GM12878 (cell line): Measurements from ENCODE around the gene STXBP1. TPM values are rescaled to one million over a fixed set of nuclear protein-coding genes. Genes with fewer than 3 reads are reported as not detected.

Experiments
- ATAC-seq: fragments of 200-7000 bp; cut with Tn5 transposase; 3 replicates; pipeline ENCODE4 v1.9.1; 2020; ENCODE audit warnings: mild to moderate bottlenecking, moderate library complexity
- BruUV-seq: library from RNA; stranded (reverse); fragments of 400-500 nt; replicated peaks from 2 replicates; lab custom pipeline; 2021; lab: Mats Ljungman, UMichigan
- CTCF ChIA-PET: fragments of 300-600 bp; sonication (Branson Sonifier 250); formaldehyde crosslinking; extraction: SDS; loops from one replicate; lab custom pipeline; 2021; ENCODE audit warnings: inconsistent platforms; lab: Yijun Ruan, JAX
- POLR2A ChIA-PET: fragments of 350-600 bp; formaldehyde crosslinking; extraction: SDS; loops from one replicate; lab custom pipeline; 2021; ENCODE audit warnings: inconsistent platforms; lab: Charles Lee
- RAD21 ChIA-PET: fragments of 300-600 bp; sonication (Branson Sonifier 250); formaldehyde crosslinking; loops from one replicate; lab custom pipeline; 2023; ENCODE audit warnings: antibody characterized with exemption; ENCODE audit not compliant: unreplicated experiment; lab: Charles Lee
- SMC1A ChIA-PET: fragments of 300-600 bp; sonication (Branson Sonifier 250); formaldehyde crosslinking; loops from one replicate; lab custom pipeline; 2023; ENCODE audit not compliant: unreplicated experiment, uncharacterized antibody; lab: Charles Lee
- DNase-seq: peaks from one replicate; pipeline ENCODE4 v3.0.0-alpha.2; 2011; ENCODE audit warnings: low read depth, low spot score
- FAIRE-seq: peaks from 3 replicates; lab custom pipeline; 2011; peaks lifted over from hg19 to GRCh38; lab: Jason Lieb, UNC
- H2AFZ ChIP-seq: 2 replicates; pipeline ENCODE4 v1.6.0; 2011; ENCODE audit warnings: low read depth, low read length, control low read depth; ENCODE audit not compliant: control insufficient read depth
- H3K27ac ChIP-seq: 2 replicates; pipeline ENCODE4 v1.5.1; 2011; ENCODE audit warnings: control low read depth; ENCODE audit not compliant: control insufficient read depth, insufficient read depth
- H3K27me3 ChIP-seq, 2 experiments: replicated peaks in 1 of 2; 2 replicates each; pipeline versions ENCODE4 v1.6.0 to v1.6.1; 2011; ENCODE audit warnings: low read length in 1 of 2; ENCODE audit not compliant: control insufficient read depth in 2 of 2, insufficient read depth in 2 of 2
- H3K36me3 ChIP-seq, 2 experiments: 2 replicates each; pipeline ENCODE4 v1.5.1; 2011; ENCODE audit warnings: low read length in 1 of 2; ENCODE audit not compliant: control insufficient read depth in 2 of 2, insufficient read depth in 2 of 2
- H3K4me1 ChIP-seq: 2 replicates; pipeline ENCODE4 v1.6.1; 2011; ENCODE audit warnings: mild to moderate bottlenecking, low read length, moderate library complexity, mixed read lengths; ENCODE audit not compliant: control insufficient read depth, insufficient read depth
- H3K4me2 ChIP-seq: 2 replicates; pipeline ENCODE4 v1.6.0; 2011; ENCODE audit warnings: control low read depth; ENCODE audit not compliant: control insufficient read depth, insufficient read depth
- H3K4me3 ChIP-seq: fragments of 200-600 bp; sonication (generic); 2 replicates; pipeline ENCODE4 v1.5.1; 2016
- H3K79me2 ChIP-seq: 2 replicates; pipeline ENCODE4 v1.6.0; 2011; ENCODE audit warnings: low read length; ENCODE audit not compliant: control insufficient read depth, insufficient read depth
- H3K9ac ChIP-seq: 2 replicates; pipeline ENCODE4 v1.8.0; 2011; ENCODE audit warnings: low read length, control low read depth, mixed read lengths; ENCODE audit not compliant: control insufficient read depth, insufficient read depth
- H3K9me3 ChIP-seq: replicated peaks from 3 replicates; pipeline ENCODE4 v1.5.1; 2011; ENCODE audit warnings: mild to moderate bottlenecking, low read length; ENCODE audit not compliant: control insufficient read depth, insufficient read depth
- H4K20me1 ChIP-seq: 2 replicates; pipeline ENCODE4 v1.6.0; 2011; ENCODE audit not compliant: control insufficient read depth, insufficient read depth
- ASH2L ChIP-seq: fragments of 300-600, 200-600 bp; sonication (generic); IDR thresholded peaks from 2 replicates; pipeline ENCODE4 v1.6.1; 2017; ENCODE audit warnings: low read depth, mild to moderate bottlenecking, borderline replicate concordance
- BCL3 ChIP-seq: IDR thresholded peaks from 2 replicates; pipeline ENCODE4 v1.6.1; 2011; ENCODE audit warnings: borderline replicate concordance, low read depth, mild to moderate bottlenecking, moderate library complexity, low read length; ENCODE audit not compliant: insufficient read depth, poor library complexity, severe bottlenecking
- BMI1 ChIP-seq: fragments of 450-650 bp; IDR thresholded peaks from 2 replicates; pipeline ENCODE4 v1.6.1; 2016; ENCODE audit warnings: mild to moderate bottlenecking, moderate library complexity, borderline replicate concordance
- CEBPB ChIP-seq, 2 experiments: fragments of 150-350 bp in 1 of 2; IDR thresholded peaks; 2 replicates each; pipeline ENCODE4 v1.6.1; 2012 to 2014; ENCODE audit warnings: low read depth in 2 of 2, low read length in 2 of 2, borderline replicate concordance in 1 of 2, inconsistent platforms in 1 of 2
- CHD4 ChIP-seq: fragments of 200-600 bp; sonication (generic); IDR thresholded peaks from 2 replicates; pipeline ENCODE4 v1.6.1; 2016; ENCODE audit warnings: mild to moderate bottlenecking
- ELK1 ChIP-seq: IDR thresholded peaks from 2 replicates; pipeline ENCODE4 v1.6.1; 2012; ENCODE audit warnings: low read depth, low read length, improper control_type of control experiment
- IKZF1 ChIP-seq: fragments of 450-650 bp; conservative IDR thresholded peaks from 2 replicates; pipeline ENCODE4 v1.6.1; 2017; ENCODE audit warnings: antibody characterized with exemption, mild to moderate bottlenecking
- IKZF2 ChIP-seq, 2 experiments: fragments of 450-650 bp; IDR thresholded peaks; 2 replicates each; pipeline ENCODE4 v1.6.1; 2017; ENCODE audit warnings: mild to moderate bottlenecking in 2 of 2, moderate library complexity in 2 of 2
- LARP7 ChIP-seq: fragments of 450-650 bp; IDR thresholded peaks from 2 replicates; pipeline ENCODE4 v1.6.1; 2017; ENCODE audit warnings: mild to moderate bottlenecking
- POLR2AphosphoS2 ChIP-seq: IDR thresholded peaks from 2 replicates; pipeline ENCODE4 v1.6.1; 2011; ENCODE audit warnings: low read depth, mild to moderate bottlenecking, low read length, improper control_type of control experiment, moderate library complexity
- RFX5 ChIP-seq: IDR thresholded peaks from 2 replicates; pipeline ENCODE4 v1.6.1; 2011; ENCODE audit warnings: low read depth, low read length, improper control_type of control experiment
- ZNF24 ChIP-seq: fragments of 450-650 bp; IDR thresholded peaks from 2 replicates; pipeline ENCODE4 v1.6.1; 2017; ENCODE audit warnings: antibody characterized with exemption, mild to moderate bottlenecking
- WGBS: methylation state at CpG from one replicate; pipeline ENCODE4 v1.1.6; 2016; ENCODE audit warnings: low lambda C conversion rate; ENCODE audit not compliant: insufficient replicate concordance, insufficient coverage; ENCODE audit errors: missing lambda C conversion rate; 5-methylcytosine and 5-hydroxymethylcytosine counted together
- in situ Hi-C: fragments of 300-500 bp; cut with MboI; formaldehyde crosslinking; loops from 9 replicates; pipeline ENCODE4 v1.14.3; 2018; ENCODE audit warnings: mixed read lengths
- intact Hi-C: fragments of 100-400 bp; cut with micrococcal nuclease; formaldehyde crosslinking; loops from one replicate; pipeline ENCODE4 v1.14.2; 2022; ENCODE audit not compliant: unreplicated experiment
- polyA plus RNA-seq, 11 experiments: library from polyadenylated mRNA; depleted of rRNA in 4 of 11; unstranded in 6 of 11; stranded (reverse) in 5 of 11; fragments of >200 nt; fragmentation: Nextera tagmentation in 4 of 11; fragmentation: Illumina TruSeq in 1 of 11; extraction: Ambion mirVana in 4 of 11; extraction: Trizol in 1 of 11; gene quantifications; 1 replicate in 1 of 11; 2 replicates in 10 of 11; pipeline versions ENCODE4 v1.2.1 to v1.2.3, GENCODE V29; 2011 to 2016; ENCODE audit warnings: inconsistent platforms in 2 of 11, missing spikeins in 2 of 11, low read depth in 1 of 11
- total RNA-seq, 4 experiments: library from RNA; depleted of rRNA in 3 of 4; stranded (reverse); fragments of >200 nt in 3 of 4; fragmentation: Illumina TruSeq in 1 of 4; extraction: Trizol in 1 of 4; gene quantifications; 2 replicates each; pipeline versions ENCODE4 v1.2.1 to v1.2.3, GENCODE V29; 2013 to 2021
- TF ChIP-seq, protein P1 (sequence below): fragments of 450-650 bp; formaldehyde crosslinking; IDR thresholded peaks from 2 replicates; pipeline ENCODE4 v1.4.0; 2020; ENCODE audit warnings: mild to moderate bottlenecking, moderate library complexity
- TF ChIP-seq, protein P2 (sequence below): IDR thresholded peaks from 2 replicates; pipeline ENCODE4 v1.6.1; 2012; ENCODE audit warnings: low read length, inconsistent platforms

The STXBP1 gene
- total and polyA plus RNA-seq, 10 of the 15 experiments (the other 5 are each of a cell fraction or from before 2014, with no cell fraction given): 0.08 to 0.85 (median 0.31) TPM; not detected in 3

DNA sequence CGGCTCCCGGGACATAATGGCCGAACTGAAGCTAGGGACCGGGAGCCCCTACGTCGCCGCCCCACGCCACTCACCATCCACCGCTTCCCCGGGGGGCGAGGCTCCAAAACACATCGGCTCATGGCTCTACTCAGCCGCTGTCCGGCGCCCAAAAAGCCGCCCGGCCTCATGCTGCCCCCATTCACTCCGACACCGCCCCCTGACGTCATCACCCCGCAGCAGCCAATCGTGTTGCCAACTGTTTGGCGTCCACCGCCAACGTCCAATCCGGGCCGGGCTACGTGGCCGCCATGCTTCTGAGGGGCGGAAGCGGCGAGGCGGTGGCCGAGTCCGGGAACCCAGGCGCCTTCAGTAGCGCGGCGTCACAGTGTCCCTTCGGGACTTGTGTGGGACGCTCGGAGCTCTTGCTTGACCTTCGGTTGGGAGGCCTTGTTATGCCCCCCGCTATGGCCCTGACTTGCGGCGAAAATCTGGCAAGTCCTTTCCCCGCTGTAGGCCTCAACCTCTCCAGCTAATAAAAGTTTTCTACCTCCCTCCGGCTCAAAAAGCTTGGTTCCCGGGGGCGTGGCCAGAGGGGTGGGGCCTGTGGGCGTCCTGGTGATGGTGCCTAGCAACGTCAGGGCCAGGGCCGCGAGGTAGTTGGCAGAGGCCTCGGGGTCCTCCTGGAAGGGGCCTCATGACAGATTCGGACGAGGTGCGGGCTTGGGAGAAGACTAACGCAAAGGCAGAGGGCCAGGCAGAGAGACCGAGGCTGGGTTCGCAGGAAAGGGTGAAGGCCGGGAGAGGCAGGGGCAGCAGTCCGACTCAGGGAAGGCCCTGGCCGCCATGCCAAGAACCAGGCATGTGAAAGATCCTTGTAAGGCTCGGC is 103.6 kb downstream of the STXBP1 start, which contains the start of the genes PTRH1 and TTC16:
Gene PTRH1, minus strand, starts transcription at position 194 of the 868 bp plus-strand sequence. Its CDS starts 24 bp downstream, at position 170.
Gene TTC16, plus strand, starts transcription at position 610 of the 868 bp plus-strand sequence. Its CDS starts 67 bp downstream, at position 677.
- ChIA-PET RAD21 (interaction anchor here (0.9 to 2.8 kb wide), 2 partner anchors 19 to 51 kb away, joined by 3 to 19 read pairs; partner anchors contain the start of gene TOR2A), SMC1A (interaction anchor here (0.6 to 1.5 kb wide), 6 partner anchors 9 to 205 kb away, joined by 3 to 6 read pairs (median 4); partner anchors contain the start of genes CFAP157 and TOR2A), POLR2A (interaction anchor here (1.9 kb wide), 1 partner anchor 10 kb away, joined by 8 read pairs; no protein-coding TSS in a partner anchor), CTCF (interaction anchor here (0.6 to 3.3 kb wide), 5 partner anchors 12 to 154 kb away, joined by 3 to 21 read pairs (median 4); partner anchors contain the start of genes STXBP1 and TOR2A)
- ATAC-seq: peak; percentile 98
- DNase-seq: peak; percentile 72
- Histone ChIP-seq H3K4me1 (peaks cover 6% of the 10 kb centered on the region; the same call in 1 of the 2 replicates), H3K27ac (no peak within 1 kb of the TSS; the same call in 1 of the 2 replicates), H3K27me3 (no peaks in the 10 kb centered on the region), H3K79me2 (no peaks in the 10 kb centered on the region), H3K4me2 (peak within 1 kb of the TSS; percentile 88), H3K9ac (peak within 1 kb of the TSS; percentile 69), H3K9me3 (no peaks in the 10 kb centered on the region), H3K36me3 (no peaks in the 10 kb centered on the region; a peak in 1 of 4 replicates), H4K20me1 (no peaks in the 10 kb centered on the region), H2AFZ (peak within 1 kb of the TSS; percentile 97), H3K4me3 (peak within 1 kb of the TSS; percentile 74)
- intact Hi-C loops (loop anchor here (5.0 kb wide), 1 partner anchor 202 kb away; the partner anchor contains the start of gene ST6GALNAC4), in situ Hi-C loops (no loop called here)
- WGBS: 2% methylated on average over 60 of the region's 65 CpGs
- BruUV-seq: no TSS peak
- peak; percentile 96 for FAIRE-seq
- 0 out of 2 replicates have a peak, but pooled peaks have one; percentile 29 for TF ChIP-seq POLR2AphosphoS2
- TF ChIP-seq, protein P1, sequence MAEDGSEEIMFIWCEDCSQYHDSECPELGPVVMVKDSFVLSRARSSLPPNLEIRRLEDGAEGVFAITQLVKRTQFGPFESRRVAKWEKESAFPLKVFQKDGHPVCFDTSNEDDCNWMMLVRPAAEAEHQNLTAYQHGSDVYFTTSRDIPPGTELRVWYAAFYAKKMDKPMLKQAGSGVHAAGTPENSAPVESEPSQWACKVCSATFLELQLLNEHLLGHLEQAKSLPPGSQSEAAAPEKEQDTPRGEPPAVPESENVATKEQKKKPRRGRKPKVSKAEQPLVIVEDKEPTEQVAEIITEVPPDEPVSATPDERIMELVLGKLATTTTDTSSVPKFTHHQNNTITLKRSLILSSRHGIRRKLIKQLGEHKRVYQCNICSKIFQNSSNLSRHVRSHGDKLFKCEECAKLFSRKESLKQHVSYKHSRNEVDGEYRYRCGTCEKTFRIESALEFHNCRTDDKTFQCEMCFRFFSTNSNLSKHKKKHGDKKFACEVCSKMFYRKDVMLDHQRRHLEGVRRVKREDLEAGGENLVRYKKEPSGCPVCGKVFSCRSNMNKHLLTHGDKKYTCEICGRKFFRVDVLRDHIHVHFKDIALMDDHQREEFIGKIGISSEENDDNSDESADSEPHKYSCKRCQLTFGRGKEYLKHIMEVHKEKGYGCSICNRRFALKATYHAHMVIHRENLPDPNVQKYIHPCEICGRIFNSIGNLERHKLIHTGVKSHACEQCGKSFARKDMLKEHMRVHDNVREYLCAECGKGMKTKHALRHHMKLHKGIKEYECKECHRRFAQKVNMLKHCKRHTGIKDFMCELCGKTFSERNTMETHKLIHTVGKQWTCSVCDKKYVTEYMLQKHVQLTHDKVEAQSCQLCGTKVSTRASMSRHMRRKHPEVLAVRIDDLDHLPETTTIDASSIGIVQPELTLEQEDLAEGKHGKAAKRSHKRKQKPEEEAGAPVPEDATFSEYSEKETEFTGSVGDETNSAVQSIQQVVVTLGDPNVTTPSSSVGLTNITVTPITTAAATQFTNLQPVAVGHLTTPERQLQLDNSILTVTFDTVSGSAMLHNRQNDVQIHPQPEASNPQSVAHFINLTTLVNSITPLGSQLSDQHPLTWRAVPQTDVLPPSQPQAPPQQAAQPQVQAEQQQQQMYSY (CRISPR knock-in tag): no peak
- TF ChIP-seq ASH2L: no peak
- TF ChIP-seq LARP7: 0 out of 2 replicates have a peak, but pooled peaks have one; percentile 39
- no peak for TF ChIP-seq CEBPB (IDR thresholded peaks at IDR 0.05; ENCODE audit: borderline replicate concordance in 1 of 2, low read depth in 2 of 2, low read length in 2 of 2)
- TF ChIP-seq BCL3: no peak
- TF ChIP-seq ZNF24: no peak
- no peak for TF ChIP-seq IKZF2 (IDR thresholded peaks at IDR 0.05)
- TF ChIP-seq RFX5: peak; percentile 79
- no peak for TF ChIP-seq ELK1
- no peak for TF ChIP-seq CHD4
- TF ChIP-seq IKZF1: peak; percentile 79
- peak; percentile 49; the same call in 1 of the 2 replicates for TF ChIP-seq BMI1
- TF ChIP-seq, protein P2, sequence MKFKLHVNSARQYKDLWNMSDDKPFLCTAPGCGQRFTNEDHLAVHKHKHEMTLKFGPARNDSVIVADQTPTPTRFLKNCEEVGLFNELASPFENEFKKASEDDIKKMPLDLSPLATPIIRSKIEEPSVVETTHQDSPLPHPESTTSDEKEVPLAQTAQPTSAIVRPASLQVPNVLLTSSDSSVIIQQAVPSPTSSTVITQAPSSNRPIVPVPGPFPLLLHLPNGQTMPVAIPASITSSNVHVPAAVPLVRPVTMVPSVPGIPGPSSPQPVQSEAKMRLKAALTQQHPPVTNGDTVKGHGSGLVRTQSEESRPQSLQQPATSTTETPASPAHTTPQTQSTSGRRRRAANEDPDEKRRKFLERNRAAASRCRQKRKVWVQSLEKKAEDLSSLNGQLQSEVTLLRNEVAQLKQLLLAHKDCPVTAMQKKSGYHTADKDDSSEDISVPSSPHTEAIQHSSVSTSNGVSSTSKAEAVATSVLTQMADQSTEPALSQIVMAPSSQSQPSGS: no peak
